ENCODE results near the gene PITPNC1.
"Not testable (repeated sequence)": the region's sequence is repeated elsewhere in the genome, so short reads cannot be mapped to it uniquely, and the experiment has no call there.

PITPNC1 gene

GRCh38 chr17:67557921-67558320, 180.8 kb downstream of the PITPNC1 start:
- DNase-seq: no peak

GRCh38 chr17:67558740-67559380, 181.8 kb downstream of the PITPNC1 start:
- no peak for DNase-seq

GRCh38 chr17:67559381-67559966, 182.4 kb downstream of the PITPNC1 start:
- no peak for DNase-seq

GRCh38 chr17:67562005-67562404, 184.9 kb downstream of the PITPNC1 start:
- no peak for DNase-seq

- no peak for DNase-seq
Measured at GRCh38 chr17:67563692-67564228, 186.7 kb downstream of the PITPNC1 start.

- no peak for DNase-seq
Measured at GRCh38 chr17:67565068-67565467, 188.0 kb downstream of the PITPNC1 start.

- no peak for DNase-seq
Measured at GRCh38 chr17:67566656-67567055, 189.6 kb downstream of the PITPNC1 start.

GRCh38 chr17:67569015-67569451, 192.0 kb downstream of the PITPNC1 start:
- DNase-seq: no peak

GRCh38 chr17:67569873-67570272, 192.8 kb downstream of the PITPNC1 start:
- no peak for DNase-seq

- DNase-seq: no peak
Measured at GRCh38 chr17:67570797-67571196, 193.7 kb downstream of the PITPNC1 start.

- DNase-seq: no peak
Measured at GRCh38 chr17:67571478-67571877, 194.4 kb downstream of the PITPNC1 start.

GRCh38 chr17:67573987-67574657, 197.0 kb downstream of the PITPNC1 start:
- no peak for DNase-seq

GRCh38 chr17:67574658-67575293, 197.7 kb downstream of the PITPNC1 start:
- no peak for DNase-seq

GRCh38 chr17:67575325-67575724, 198.2 kb downstream of the PITPNC1 start:
- no peak for DNase-seq

- DNase-seq: no peak
Measured at GRCh38 chr17:67576471-67577115, 199.5 kb downstream of the PITPNC1 start.

- DNase-seq: no peak
Measured at GRCh38 chr17:67577429-67578141, 200.5 kb downstream of the PITPNC1 start.

- no peak for DNase-seq
Measured at GRCh38 chr17:67578142-67578457, 201.0 kb downstream of the PITPNC1 start.

- not testable (repeated sequence) for DNase-seq
Measured at GRCh38 chr17:67578679-67579405, 201.8 kb downstream of the PITPNC1 start.

GRCh38 chr17:67582673-67583081, 205.6 kb downstream of the PITPNC1 start:
- no peak for DNase-seq

- no peak for DNase-seq
Measured at GRCh38 chr17:67585077-67585602, 208.1 kb downstream of the PITPNC1 start.

- no peak for DNase-seq
Measured at GRCh38 chr17:67588326-67588725, 211.2 kb downstream of the PITPNC1 start.

All from activated naive CD4-positive, alpha-beta T cell treated with Interleukin-2 at 50 U/mL for 16 hours (primary cell).